C4-2B (cell line): ENCODE measurements around the gene PACRGL.
"Not testable (repeated sequence)": the region's sequence is repeated elsewhere in the genome, so short reads cannot be mapped to it uniquely, and the experiment has no call there.

Source experiments
- H3K27ac ChIP-seq: fragments of 450-650 bp; 2 replicates; pipeline ENCODE4 v1.5.1; 2017
- CTCF ChIP-seq: fragments of 450-650 bp; conservative IDR thresholded peaks from 2 replicates; pipeline ENCODE4 v1.5.1; 2017; ENCODE audit warnings: mild to moderate bottlenecking
- ZFX ChIP-seq: fragments of 450-650 bp; IDR thresholded peaks from 2 replicates; pipeline ENCODE4 v1.6.1; 2017

PACRGL gene

GRCh38 chr4:20723019-20723418 lies 22.8 kb downstream of the PACRGL start:
- H3K27ac ChIP-seq, result no peak overlapping the region
- TF ChIP-seq CTCF (no peak), ZFX (no peak)

- TF ChIP-seq ZFX (no peak), CTCF (no peak)
- H3K27ac ChIP-seq, result no peak overlapping the region
Observed at GRCh38 chr4:20723463-20723862, 23.2 kb downstream of the PACRGL start.

GRCh38 chr4:20724915-20725314 lies 24.7 kb downstream of the PACRGL start:
- TF ChIP-seq CTCF (no peak), ZFX (no peak)
- no peak overlapping the region for H3K27ac ChIP-seq

GRCh38 chr4:20735931-20736330 lies 35.7 kb downstream of the PACRGL start:
- TF ChIP-seq ZFX, result no peak
- TF ChIP-seq CTCF, result no peak
- H3K27ac ChIP-seq, result no peak overlapping the region

- H3K27ac ChIP-seq, result not testable (repeated sequence)
Observed at GRCh38 chr4:20746000-20746399, 45.7 kb downstream of the PACRGL start.

- H3K27ac ChIP-seq, result no peak overlapping the region
- no peak for TF ChIP-seq ZFX
- no peak for TF ChIP-seq CTCF
Observed at GRCh38 chr4:20752641-20753040, 52.4 kb downstream of the PACRGL start.

GRCh38 chr4:20754036-20754435 lies 53.8 kb downstream of the PACRGL start:
- no peak for TF ChIP-seq ZFX
- TF ChIP-seq CTCF, result no peak
- no peak overlapping the region for H3K27ac ChIP-seq

- TF ChIP-seq ZFX (no peak), CTCF (peak; percentile 46)
- no peak overlapping the region for H3K27ac ChIP-seq
Observed at GRCh38 chr4:20760053-20760452, 59.8 kb downstream of the PACRGL start.
